GM23338 (cell line): ENCODE results near the gene ACOXL.

ENCODE experiments used
- CREB1 ChIP-seq: fragments of 250-450 bp; sonication (Bioruptor Pico); IDR thresholded peaks from 2 replicates; pipeline ENCODE4 v1.5.0; 2020; ENCODE audit warnings: low read depth, mild to moderate bottlenecking, moderate library complexity
- EZH2 ChIP-seq: fragments of 200-600 bp; sonication (generic); IDR thresholded peaks from one replicate; pipeline ENCODE4 v1.8.0; 2017; ENCODE audit warnings: antibody characterized with exemption, mild to moderate bottlenecking, low read depth; ENCODE audit not compliant: unreplicated experiment
- EZH2phosphoT487 ChIP-seq: fragments of 200-600 bp; sonication (generic); IDR thresholded peaks from one replicate; pipeline ENCODE4 v1.8.1; 2018; ENCODE audit warnings: antibody characterized with exemption; ENCODE audit not compliant: unreplicated experiment
- NANOG ChIP-seq: IDR thresholded peaks from 2 replicates; pipeline ENCODE4 v1.6.1; 2016; ENCODE audit warnings: antibody characterized with exemption, borderline replicate concordance
- POLR2AphosphoS5 ChIP-seq: IDR thresholded peaks from 2 replicates; pipeline ENCODE4 v1.6.1; 2016; ENCODE audit warnings: antibody characterized with exemption, low read depth
- STAT1 ChIP-seq: IDR thresholded peaks from one replicate; pipeline ENCODE4 v1.6.1; 2016; ENCODE audit warnings: antibody characterized with exemption; ENCODE audit not compliant: unreplicated experiment
- ZNF114 ChIP-seq: fragments of 250-450 bp; sonication (Bioruptor Pico); IDR thresholded peaks from 2 replicates; pipeline ENCODE4 v1.5.0; 2020; ENCODE audit warnings: mild to moderate bottlenecking, moderate library complexity
- TF ChIP-seq, protein P1 (sequence below), 2 experiments: fragments of 200-600 bp in 1 of 2; sonication (generic) in 1 of 2; conservative IDR thresholded peaks; 2 replicates each; pipeline versions ENCODE4 v1.5.1 to v1.6.1; 2016 to 2017; ENCODE audit warnings: antibody characterized with exemption in 2 of 2, low read depth in 2 of 2, mild to moderate bottlenecking in 2 of 2, moderate library complexity in 1 of 2
- TF ChIP-seq, protein P2 (sequence below): IDR thresholded peaks from one replicate; pipeline ENCODE4 v1.6.1; 2018; ENCODE audit warnings: antibody characterized with exemption; ENCODE audit not compliant: unreplicated experiment
- TF ChIP-seq, protein P3 (sequence below): IDR thresholded peaks from 2 replicates; pipeline ENCODE4 v1.6.1; 2016; ENCODE audit warnings: antibody characterized with exemption

DNA sequence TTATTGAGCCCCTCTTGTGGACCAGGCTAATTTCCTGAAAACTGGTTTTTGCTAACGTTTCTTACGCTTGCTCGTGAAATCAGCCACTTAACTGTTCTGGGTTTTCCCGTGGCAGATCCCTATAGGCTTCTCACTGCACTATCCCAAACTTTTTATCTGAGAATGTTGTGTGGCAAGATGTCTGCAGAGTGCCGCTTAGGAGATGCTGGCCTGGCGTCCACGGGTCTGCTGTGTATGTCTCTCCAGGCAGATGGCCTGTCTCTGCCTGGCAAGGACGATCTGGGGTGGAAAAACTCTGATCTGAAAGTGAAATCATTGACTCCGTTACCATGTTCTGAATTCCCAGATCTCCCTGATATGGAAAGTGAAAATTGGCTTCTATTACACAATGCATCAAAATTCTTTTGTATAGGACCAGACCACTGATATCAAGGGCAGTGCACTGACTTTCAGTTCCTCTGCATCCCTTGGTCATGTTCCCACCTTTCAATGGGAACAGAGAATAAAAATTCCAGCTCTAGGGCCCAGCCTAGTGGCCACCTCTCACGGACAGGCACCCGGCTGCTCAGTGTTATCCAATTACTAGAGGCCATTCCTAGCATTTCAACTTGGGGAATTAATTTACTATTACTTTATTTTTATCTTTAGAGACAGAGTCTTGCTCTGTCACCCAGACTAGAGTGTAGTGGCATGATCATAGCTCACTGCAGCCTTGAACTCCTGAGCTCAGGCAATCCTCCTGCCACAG is 154.6 kb downstream of the ACOXL start:
- TF ChIP-seq, protein P1, sequence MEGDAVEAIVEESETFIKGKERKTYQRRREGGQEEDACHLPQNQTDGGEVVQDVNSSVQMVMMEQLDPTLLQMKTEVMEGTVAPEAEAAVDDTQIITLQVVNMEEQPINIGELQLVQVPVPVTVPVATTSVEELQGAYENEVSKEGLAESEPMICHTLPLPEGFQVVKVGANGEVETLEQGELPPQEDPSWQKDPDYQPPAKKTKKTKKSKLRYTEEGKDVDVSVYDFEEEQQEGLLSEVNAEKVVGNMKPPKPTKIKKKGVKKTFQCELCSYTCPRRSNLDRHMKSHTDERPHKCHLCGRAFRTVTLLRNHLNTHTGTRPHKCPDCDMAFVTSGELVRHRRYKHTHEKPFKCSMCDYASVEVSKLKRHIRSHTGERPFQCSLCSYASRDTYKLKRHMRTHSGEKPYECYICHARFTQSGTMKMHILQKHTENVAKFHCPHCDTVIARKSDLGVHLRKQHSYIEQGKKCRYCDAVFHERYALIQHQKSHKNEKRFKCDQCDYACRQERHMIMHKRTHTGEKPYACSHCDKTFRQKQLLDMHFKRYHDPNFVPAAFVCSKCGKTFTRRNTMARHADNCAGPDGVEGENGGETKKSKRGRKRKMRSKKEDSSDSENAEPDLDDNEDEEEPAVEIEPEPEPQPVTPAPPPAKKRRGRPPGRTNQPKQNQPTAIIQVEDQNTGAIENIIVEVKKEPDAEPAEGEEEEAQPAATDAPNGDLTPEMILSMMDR (conservative IDR thresholded peaks at IDR 0.05; ENCODE audit: low read depth in 2 of 2), result peak; percentile 40 to 51
- no peak for TF ChIP-seq EZH2phosphoT487
- TF ChIP-seq EZH2, result no peak
- TF ChIP-seq STAT1, result no peak
- no peak for TF ChIP-seq CREB1 (CRISPR knock-in tag)
- no peak for TF ChIP-seq POLR2AphosphoS5
- TF ChIP-seq, protein P2, sequence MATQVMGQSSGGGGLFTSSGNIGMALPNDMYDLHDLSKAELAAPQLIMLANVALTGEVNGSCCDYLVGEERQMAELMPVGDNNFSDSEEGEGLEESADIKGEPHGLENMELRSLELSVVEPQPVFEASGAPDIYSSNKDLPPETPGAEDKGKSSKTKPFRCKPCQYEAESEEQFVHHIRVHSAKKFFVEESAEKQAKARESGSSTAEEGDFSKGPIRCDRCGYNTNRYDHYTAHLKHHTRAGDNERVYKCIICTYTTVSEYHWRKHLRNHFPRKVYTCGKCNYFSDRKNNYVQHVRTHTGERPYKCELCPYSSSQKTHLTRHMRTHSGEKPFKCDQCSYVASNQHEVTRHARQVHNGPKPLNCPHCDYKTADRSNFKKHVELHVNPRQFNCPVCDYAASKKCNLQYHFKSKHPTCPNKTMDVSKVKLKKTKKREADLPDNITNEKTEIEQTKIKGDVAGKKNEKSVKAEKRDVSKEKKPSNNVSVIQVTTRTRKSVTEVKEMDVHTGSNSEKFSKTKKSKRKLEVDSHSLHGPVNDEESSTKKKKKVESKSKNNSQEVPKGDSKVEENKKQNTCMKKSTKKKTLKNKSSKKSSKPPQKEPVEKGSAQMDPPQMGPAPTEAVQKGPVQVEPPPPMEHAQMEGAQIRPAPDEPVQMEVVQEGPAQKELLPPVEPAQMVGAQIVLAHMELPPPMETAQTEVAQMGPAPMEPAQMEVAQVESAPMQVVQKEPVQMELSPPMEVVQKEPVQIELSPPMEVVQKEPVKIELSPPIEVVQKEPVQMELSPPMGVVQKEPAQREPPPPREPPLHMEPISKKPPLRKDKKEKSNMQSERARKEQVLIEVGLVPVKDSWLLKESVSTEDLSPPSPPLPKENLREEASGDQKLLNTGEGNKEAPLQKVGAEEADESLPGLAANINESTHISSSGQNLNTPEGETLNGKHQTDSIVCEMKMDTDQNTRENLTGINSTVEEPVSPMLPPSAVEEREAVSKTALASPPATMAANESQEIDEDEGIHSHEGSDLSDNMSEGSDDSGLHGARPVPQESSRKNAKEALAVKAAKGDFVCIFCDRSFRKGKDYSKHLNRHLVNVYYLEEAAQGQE, result no peak
- TF ChIP-seq, protein P3, sequence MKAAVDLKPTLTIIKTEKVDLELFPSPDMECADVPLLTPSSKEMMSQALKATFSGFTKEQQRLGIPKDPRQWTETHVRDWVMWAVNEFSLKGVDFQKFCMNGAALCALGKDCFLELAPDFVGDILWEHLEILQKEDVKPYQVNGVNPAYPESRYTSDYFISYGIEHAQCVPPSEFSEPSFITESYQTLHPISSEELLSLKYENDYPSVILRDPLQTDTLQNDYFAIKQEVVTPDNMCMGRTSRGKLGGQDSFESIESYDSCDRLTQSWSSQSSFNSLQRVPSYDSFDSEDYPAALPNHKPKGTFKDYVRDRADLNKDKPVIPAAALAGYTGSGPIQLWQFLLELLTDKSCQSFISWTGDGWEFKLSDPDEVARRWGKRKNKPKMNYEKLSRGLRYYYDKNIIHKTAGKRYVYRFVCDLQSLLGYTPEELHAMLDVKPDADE, result no peak
- TF ChIP-seq ZNF114 (CRISPR knock-in tag), result no peak
- no peak for TF ChIP-seq NANOG
